Measurements from ENCODE around the gene KDM4D.

The KDM4D gene

DNA sequence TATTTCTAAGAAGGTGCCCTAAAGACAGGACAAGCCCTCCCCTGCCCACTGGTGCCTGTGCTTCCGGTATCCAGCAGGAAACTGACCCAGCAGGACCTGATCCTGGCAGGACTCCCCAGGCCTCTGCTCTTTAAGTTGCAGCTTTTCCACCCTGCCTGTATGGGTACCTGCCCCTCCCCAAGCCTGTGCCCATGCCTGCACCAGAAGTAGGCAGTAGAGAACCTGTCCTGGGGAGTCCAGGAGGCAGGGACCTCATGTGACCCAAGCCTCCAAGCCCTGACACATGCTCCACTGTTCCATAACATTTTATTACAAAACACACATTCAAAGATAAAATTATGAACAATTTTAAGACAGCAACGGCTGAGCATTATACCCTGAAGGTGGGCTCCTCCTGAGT, 14.3 kb upstream of the KDM4D start:
- Histone ChIP-seq H3K36me3 (replicated peaks; ENCODE audit: low read depth, low read length) (peaks cover 12% of the 10 kb centered on the region), H2AFZ (ENCODE audit: low read depth, low read length) (no peak overlapping the region)

DNA sequence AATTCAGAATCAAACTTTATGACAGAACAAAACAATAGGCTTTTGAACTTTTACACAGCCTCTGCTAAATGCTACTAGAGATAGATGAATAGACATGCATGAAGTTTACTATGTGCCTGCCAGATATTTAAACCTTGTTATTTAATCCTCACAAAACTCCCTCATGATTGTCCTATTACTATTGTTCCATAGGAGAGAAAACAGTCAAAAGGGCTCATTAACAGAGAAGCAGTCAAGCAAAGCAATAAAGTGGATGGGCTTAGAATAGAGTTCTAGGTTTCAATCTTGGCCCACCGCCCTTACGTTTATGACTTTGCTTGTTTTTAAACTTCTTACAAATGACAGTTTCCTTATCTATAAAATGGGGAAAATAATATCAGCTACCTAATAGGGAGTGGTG, 13.0 kb upstream of the KDM4D start:
- H3K36me3 ChIP-seq (replicated peaks; ENCODE audit: low read depth, low read length) = peaks cover 17% of the 10 kb centered on the region

More for the DNA sequence above, 14.3 kb upstream of the KDM4D start:
- Histone ChIP-seq H3K9ac (ENCODE audit: low read length) (no peak overlapping the region), H4K20me1 (ENCODE audit: insufficient read depth, low read length) (no peaks in the 10 kb centered on the region), H3K9me3 (ENCODE audit: insufficient read depth, low read length) (no peaks in the 10 kb centered on the region), H3K4me3 (ENCODE audit: low read length) (no peak overlapping the region), H3K79me2 (ENCODE audit: low read length) (no peaks in the 10 kb centered on the region), H3K27me3 (ENCODE audit: low read depth, low read length) (no peaks in the 10 kb centered on the region), H3K4me1 (ENCODE audit: low read length) (no peaks in the 10 kb centered on the region), H3K27ac (ENCODE audit: low read length) (no peak overlapping the region), H3K4me2 (ENCODE audit: low read length) (no peak overlapping the region)
- TF ChIP-seq, protein P1, sequence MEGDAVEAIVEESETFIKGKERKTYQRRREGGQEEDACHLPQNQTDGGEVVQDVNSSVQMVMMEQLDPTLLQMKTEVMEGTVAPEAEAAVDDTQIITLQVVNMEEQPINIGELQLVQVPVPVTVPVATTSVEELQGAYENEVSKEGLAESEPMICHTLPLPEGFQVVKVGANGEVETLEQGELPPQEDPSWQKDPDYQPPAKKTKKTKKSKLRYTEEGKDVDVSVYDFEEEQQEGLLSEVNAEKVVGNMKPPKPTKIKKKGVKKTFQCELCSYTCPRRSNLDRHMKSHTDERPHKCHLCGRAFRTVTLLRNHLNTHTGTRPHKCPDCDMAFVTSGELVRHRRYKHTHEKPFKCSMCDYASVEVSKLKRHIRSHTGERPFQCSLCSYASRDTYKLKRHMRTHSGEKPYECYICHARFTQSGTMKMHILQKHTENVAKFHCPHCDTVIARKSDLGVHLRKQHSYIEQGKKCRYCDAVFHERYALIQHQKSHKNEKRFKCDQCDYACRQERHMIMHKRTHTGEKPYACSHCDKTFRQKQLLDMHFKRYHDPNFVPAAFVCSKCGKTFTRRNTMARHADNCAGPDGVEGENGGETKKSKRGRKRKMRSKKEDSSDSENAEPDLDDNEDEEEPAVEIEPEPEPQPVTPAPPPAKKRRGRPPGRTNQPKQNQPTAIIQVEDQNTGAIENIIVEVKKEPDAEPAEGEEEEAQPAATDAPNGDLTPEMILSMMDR (IDR thresholded peaks at IDR 0.05; ENCODE audit: low read depth, low read length) = no peak
- no peak for TF ChIP-seq EZH2phosphoT487 (IDR thresholded peaks at IDR 0.05; ENCODE audit: low read depth)

GRCh38 chr11:94961255-94961654, 12.3 kb upstream of the KDM4D start:
- no peak overlapping the region for H3K9ac ChIP-seq (ENCODE audit: low read length)

More for the DNA sequence above, 13.0 kb upstream of the KDM4D start:
- Histone ChIP-seq H2AFZ (ENCODE audit: low read depth, low read length) (no peak overlapping the region), H3K9ac (ENCODE audit: low read length) (no peak overlapping the region), H3K27ac (ENCODE audit: low read length) (no peak overlapping the region), H3K4me1 (ENCODE audit: low read length) (no peaks in the 10 kb centered on the region), H4K20me1 (ENCODE audit: insufficient read depth, low read length) (no peaks in the 10 kb centered on the region), H3K9me3 (ENCODE audit: insufficient read depth, low read length) (no peaks in the 10 kb centered on the region), H3K4me3 (ENCODE audit: low read length) (no peak overlapping the region), H3K4me2 (ENCODE audit: low read length) (no peak overlapping the region), H3K79me2 (ENCODE audit: low read length) (no peaks in the 10 kb centered on the region), H3K27me3 (ENCODE audit: low read depth, low read length) (no peaks in the 10 kb centered on the region)
- no peak for TF ChIP-seq EZH2phosphoT487 (IDR thresholded peaks at IDR 0.05; ENCODE audit: low read depth)
- TF ChIP-seq, protein P1 (IDR thresholded peaks at IDR 0.05; ENCODE audit: low read depth, low read length) = no peak

DNA sequence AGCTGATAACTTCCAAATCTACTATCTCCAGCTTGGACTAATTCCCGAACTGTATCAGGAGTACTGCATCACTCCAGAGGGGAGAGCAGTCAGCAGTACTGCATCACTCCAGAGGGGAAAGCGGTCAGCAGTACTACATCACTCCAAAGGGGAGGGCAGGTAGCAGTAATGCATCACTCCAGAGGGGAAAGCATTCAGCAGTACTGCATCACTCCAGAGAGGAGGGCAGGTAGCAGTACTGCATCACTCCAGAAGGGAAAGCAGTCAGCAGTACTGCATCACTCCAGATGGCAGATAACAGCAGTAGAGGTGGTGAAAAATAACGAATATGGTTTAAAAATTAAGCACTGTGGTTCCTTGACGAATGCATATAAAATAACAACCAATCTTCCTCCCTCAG, 8.6 kb upstream of the KDM4D start:
- Histone ChIP-seq H3K9ac (ENCODE audit: low read length) (no peak overlapping the region), H2AFZ (ENCODE audit: low read depth, low read length) (no peak overlapping the region), H3K79me2 (ENCODE audit: low read length) (no peaks in the 10 kb centered on the region), H3K27ac (ENCODE audit: low read length) (no peak overlapping the region), H3K9me3 (ENCODE audit: insufficient read depth, low read length) (no peaks in the 10 kb centered on the region), H3K4me1 (ENCODE audit: low read length) (no peaks in the 10 kb centered on the region), H3K36me3 (replicated peaks; ENCODE audit: low read depth, low read length) (peaks cover 27% of the 10 kb centered on the region), H3K4me3 (ENCODE audit: low read length) (no peak overlapping the region), H4K20me1 (ENCODE audit: insufficient read depth, low read length) (no peaks in the 10 kb centered on the region), H3K27me3 (ENCODE audit: low read depth, low read length) (no peaks in the 10 kb centered on the region), H3K4me2 (ENCODE audit: low read length) (no peak overlapping the region)
- TF ChIP-seq, protein P1 (IDR thresholded peaks at IDR 0.05; ENCODE audit: low read depth, low read length) = no peak
- TF ChIP-seq EZH2phosphoT487 (IDR thresholded peaks at IDR 0.05; ENCODE audit: low read depth) = no peak

More at GRCh38 chr11:94961255-94961654, 12.3 kb upstream of the KDM4D start:
- no peak overlapping the region for H3K27ac ChIP-seq (ENCODE audit: low read length)
- no peaks in the 10 kb centered on the region for H4K20me1 ChIP-seq (ENCODE audit: insufficient read depth, low read length)
- no peaks in the 10 kb centered on the region for H3K79me2 ChIP-seq (ENCODE audit: low read length)
- TF ChIP-seq, protein P1 (IDR thresholded peaks at IDR 0.05; ENCODE audit: low read depth, low read length) = no peak
- no peak for TF ChIP-seq EZH2phosphoT487 (IDR thresholded peaks at IDR 0.05; ENCODE audit: low read depth)
- H3K36me3 ChIP-seq (replicated peaks; ENCODE audit: low read depth, low read length) = peaks cover 19% of the 10 kb centered on the region
- no peak overlapping the region for H3K4me2 ChIP-seq (ENCODE audit: low read length)
- no peak overlapping the region for H2AFZ ChIP-seq (ENCODE audit: low read depth, low read length)
- H3K4me3 ChIP-seq (ENCODE audit: low read length) = no peak overlapping the region
- no peaks in the 10 kb centered on the region for H3K9me3 ChIP-seq (ENCODE audit: insufficient read depth, low read length)
- no peaks in the 10 kb centered on the region for H3K27me3 ChIP-seq (ENCODE audit: low read depth, low read length)
- H3K4me1 ChIP-seq (ENCODE audit: low read length) = no peaks in the 10 kb centered on the region
